ENCODE data around the gene IL6. TPM values are rescaled to one million over a fixed set of nuclear protein-coding genes. Genes with fewer than 3 reads are reported as not detected.

The IL6 gene
- total RNA-seq, 1 donor from 2014 or later = not detected

DNA sequence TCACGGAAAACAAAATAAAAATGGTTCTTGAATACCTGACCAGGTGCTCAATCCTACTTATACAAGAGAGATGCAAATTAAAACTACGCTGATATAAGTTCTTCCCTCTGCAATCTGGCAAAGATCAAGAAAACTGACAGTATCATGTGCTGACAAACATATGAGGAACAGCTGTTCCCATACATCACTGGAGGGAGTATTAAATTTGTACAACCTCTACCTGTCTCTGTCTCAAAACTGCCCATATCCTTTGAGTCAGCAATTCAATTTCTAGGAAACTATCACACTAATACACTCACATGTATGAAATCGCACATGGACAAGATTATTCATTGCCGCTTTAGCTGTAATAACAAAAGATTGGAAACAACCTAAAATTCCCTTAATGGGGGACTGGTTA lies 11.0 kb upstream of the IL6 start:
- no peak overlapping the region for H3K27ac Mint-ChIP-seq (ENCODE audit: unreplicated experiment)
- H3K4me1 Mint-ChIP-seq (ENCODE audit: unreplicated experiment) = peaks cover 25% of the 10 kb centered on the region
- no peaks in the 10 kb centered on the region for H3K9me3 Mint-ChIP-seq (ENCODE audit: unreplicated experiment)

DNA sequence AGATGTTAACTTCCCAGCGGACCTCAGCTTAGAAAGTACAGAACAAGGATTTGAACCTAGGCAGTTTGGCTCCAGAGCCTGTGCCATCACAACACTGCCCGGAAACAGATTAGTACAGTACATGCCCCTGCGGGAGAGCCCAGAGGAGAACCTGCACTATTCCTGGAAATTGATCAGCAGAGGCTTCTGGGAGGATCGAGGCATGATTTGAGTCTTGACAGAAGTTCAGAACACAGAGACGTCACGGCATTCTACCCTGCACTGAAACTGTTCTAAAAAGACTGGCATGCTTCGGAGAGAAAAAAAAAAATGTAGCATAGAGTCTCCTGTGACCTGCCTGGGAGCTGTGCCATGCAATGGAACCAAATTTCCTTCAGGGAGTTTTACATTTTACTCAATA lies 9.2 kb upstream of the IL6 start:
- Mint-ChIP-seq H3K9me3 (ENCODE audit: unreplicated experiment) (no peaks in the 10 kb centered on the region), H3K4me1 (ENCODE audit: unreplicated experiment) (peaks cover 29% of the 10 kb centered on the region), H3K4me3 (ENCODE audit: unreplicated experiment) (no peak overlapping the region), H3K36me3 (ENCODE audit: unreplicated experiment) (no peaks in the 10 kb centered on the region), H3K27ac (ENCODE audit: unreplicated experiment) (peak overlapping the region; percentile 95), H3K27me3 (ENCODE audit: unreplicated experiment) (no peaks in the 10 kb centered on the region)
- DNase-seq (ENCODE audit: extremely low spot score, unreplicated experiment) = no peak
- TF ChIP-seq, protein P1, sequence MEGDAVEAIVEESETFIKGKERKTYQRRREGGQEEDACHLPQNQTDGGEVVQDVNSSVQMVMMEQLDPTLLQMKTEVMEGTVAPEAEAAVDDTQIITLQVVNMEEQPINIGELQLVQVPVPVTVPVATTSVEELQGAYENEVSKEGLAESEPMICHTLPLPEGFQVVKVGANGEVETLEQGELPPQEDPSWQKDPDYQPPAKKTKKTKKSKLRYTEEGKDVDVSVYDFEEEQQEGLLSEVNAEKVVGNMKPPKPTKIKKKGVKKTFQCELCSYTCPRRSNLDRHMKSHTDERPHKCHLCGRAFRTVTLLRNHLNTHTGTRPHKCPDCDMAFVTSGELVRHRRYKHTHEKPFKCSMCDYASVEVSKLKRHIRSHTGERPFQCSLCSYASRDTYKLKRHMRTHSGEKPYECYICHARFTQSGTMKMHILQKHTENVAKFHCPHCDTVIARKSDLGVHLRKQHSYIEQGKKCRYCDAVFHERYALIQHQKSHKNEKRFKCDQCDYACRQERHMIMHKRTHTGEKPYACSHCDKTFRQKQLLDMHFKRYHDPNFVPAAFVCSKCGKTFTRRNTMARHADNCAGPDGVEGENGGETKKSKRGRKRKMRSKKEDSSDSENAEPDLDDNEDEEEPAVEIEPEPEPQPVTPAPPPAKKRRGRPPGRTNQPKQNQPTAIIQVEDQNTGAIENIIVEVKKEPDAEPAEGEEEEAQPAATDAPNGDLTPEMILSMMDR (IDR thresholded peaks at IDR 0.05) = no peak

More for the DNA sequence above, 11.0 kb upstream of the IL6 start:
- no peak overlapping the region for H3K4me3 Mint-ChIP-seq (ENCODE audit: unreplicated experiment)
- TF ChIP-seq, protein P1 (IDR thresholded peaks at IDR 0.05) = no peak
- DNase-seq (ENCODE audit: extremely low spot score, unreplicated experiment) = no peak
- no peaks in the 10 kb centered on the region for H3K27me3 Mint-ChIP-seq (ENCODE audit: unreplicated experiment)
- H3K36me3 Mint-ChIP-seq (ENCODE audit: unreplicated experiment) = no peaks in the 10 kb centered on the region

DNA sequence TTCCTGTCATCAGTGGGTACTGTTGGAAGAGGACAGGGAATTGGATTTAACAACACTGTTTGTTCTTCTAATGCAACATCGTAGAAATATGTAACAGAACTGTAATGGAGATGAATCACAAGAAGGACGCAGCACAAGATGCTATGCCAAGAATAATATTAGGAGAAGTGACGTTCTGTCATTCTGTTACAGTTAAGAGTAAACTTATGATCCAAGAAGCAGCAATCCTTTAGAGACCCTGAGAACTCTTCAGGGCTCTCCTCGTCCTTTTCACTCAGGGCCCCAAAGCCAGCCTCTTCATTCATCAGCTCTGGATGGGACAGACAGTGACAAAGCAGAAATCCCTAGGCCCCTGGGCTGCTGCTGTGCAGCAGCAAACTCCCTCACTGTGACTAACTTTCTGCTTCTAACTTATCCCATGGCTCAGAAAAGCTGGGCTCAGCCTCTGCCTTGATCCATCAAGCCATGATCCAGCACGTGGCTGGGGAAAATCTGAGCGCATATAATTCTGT lies 8.7 kb upstream of the IL6 start:
- TF ChIP-seq, protein P1 (IDR thresholded peaks at IDR 0.05) = no peak
- Mint-ChIP-seq H3K27ac (ENCODE audit: unreplicated experiment) (peak overlapping the region; percentile 95), H3K4me1 (ENCODE audit: unreplicated experiment) (peaks cover 34% of the 10 kb centered on the region), H3K27me3 (ENCODE audit: unreplicated experiment) (no peaks in the 10 kb centered on the region), H3K9me3 (ENCODE audit: unreplicated experiment) (no peaks in the 10 kb centered on the region), H3K36me3 (ENCODE audit: unreplicated experiment) (no peaks in the 10 kb centered on the region), H3K4me3 (ENCODE audit: unreplicated experiment) (no peak overlapping the region)
- no peak for DNase-seq (ENCODE audit: extremely low spot score, unreplicated experiment)

GRCh38 chr7:22718911-22719420 lies 8.0 kb upstream of the IL6 start:
- Mint-ChIP-seq H3K36me3 (ENCODE audit: unreplicated experiment) (no peaks in the 10 kb centered on the region), H3K27me3 (ENCODE audit: unreplicated experiment) (no peaks in the 10 kb centered on the region), H3K4me1 (ENCODE audit: unreplicated experiment) (peaks cover 39% of the 10 kb centered on the region), H3K27ac (ENCODE audit: unreplicated experiment) (peak overlapping the region; percentile 95), H3K9me3 (ENCODE audit: unreplicated experiment) (no peaks in the 10 kb centered on the region), H3K4me3 (ENCODE audit: unreplicated experiment) (no peak overlapping the region)
- TF ChIP-seq, protein P1 (IDR thresholded peaks at IDR 0.05) = no peak
- DNase-seq (ENCODE audit: extremely low spot score, unreplicated experiment) = no peak

DNA sequence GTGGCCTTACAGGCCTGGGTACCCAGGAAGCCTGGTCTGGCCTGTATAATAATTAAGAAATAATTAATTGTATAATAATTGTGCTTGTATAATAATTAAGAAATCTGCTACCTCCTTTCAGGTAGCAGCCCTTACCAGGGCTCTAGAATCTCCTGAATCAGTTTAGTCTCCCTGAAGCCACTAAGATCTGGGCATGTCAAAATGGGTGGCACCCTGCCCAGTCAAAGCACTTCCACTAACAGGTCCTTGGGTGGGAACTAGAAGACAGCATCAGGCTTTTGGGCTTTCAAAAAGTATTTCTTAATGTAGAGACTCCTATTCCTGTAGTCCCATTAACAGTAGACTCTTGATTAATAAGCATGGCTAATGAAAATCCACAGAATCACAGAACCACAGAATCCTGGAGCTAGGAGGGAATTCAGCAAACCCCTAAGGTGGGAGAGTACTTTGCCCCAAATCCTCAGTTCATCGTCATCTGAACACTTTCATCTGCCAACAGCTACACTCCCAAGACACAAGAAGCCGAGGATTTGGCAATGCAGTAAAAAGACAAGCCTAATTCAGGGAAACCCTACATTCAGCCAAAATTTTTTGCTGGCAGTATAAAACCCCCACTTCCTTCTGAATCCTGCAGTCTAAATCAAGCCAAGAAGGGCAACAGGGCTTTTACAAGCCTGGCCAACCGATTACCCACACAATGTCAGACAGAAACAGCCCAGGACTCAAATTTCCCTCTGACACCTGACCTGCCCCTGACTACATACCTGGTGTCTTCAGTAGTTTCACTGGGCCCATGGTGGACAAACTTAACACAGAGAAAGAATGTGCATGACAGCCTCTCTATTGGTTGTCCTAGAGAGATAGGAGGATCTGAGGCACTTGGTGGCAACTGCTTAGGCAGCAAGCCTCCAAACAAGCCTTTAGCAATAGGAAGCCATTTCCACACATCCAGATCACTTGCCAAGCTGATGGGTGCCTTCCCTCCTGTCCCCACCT lies 5.9 kb upstream of the IL6 start:
- H3K27ac Mint-ChIP-seq (ENCODE audit: unreplicated experiment) = no peak overlapping the region
- TF ChIP-seq, protein P1 (IDR thresholded peaks at IDR 0.05) = no peak
- DNase-seq (ENCODE audit: extremely low spot score, unreplicated experiment) = peak; percentile 49
- H3K27me3 Mint-ChIP-seq (ENCODE audit: unreplicated experiment) = no peaks in the 10 kb centered on the region
- H3K36me3 Mint-ChIP-seq (ENCODE audit: unreplicated experiment) = no peaks in the 10 kb centered on the region
- no peaks in the 10 kb centered on the region for H3K9me3 Mint-ChIP-seq (ENCODE audit: unreplicated experiment)
- H3K4me3 Mint-ChIP-seq (ENCODE audit: unreplicated experiment) = no peak overlapping the region
- peaks cover 48% of the 10 kb centered on the region for H3K4me1 Mint-ChIP-seq (ENCODE audit: unreplicated experiment)

Data from osteocyte (in vitro differentiated cells).